HG02642 (cell line): ENCODE measurements around the gene HMBS.

ENCODE experiments used
- ATAC-seq: cut with Tn5 transposase; IDR thresholded peaks from one replicate; pipeline ENCODE4 v1.9.1; 2021; ENCODE audit warnings: mild to moderate bottlenecking; ENCODE audit not compliant: unreplicated experiment, poor library complexity

Gene HMBS

GRCh38 chr11:119065369-119065768, 19.3 kb upstream of the HMBS start:
- no peak for ATAC-seq

GRCh38 chr11:119067371-119068222, 17.1 kb upstream of the HMBS start, which contains the start of gene VPS11:
VPS11 (plus strand) TSS chr11:119067818; CDS start chr11:119067824, 6 bp downstream.
- peak; percentile 93 for ATAC-seq

GRCh38 chr11:119077839-119078238, 6.8 kb upstream of the HMBS start:
- no peak for ATAC-seq

- no peak for ATAC-seq
These were observed 5.8 kb upstream of the HMBS start for GRCh38 chr11:119078675-119079420.

GRCh38 chr11:119081682-119082260, 2.9 kb upstream of the HMBS start:
- ATAC-seq: no peak

- ATAC-seq: peak; percentile 5
These were observed 761 bp downstream of the HMBS start for GRCh38 chr11:119085437-119085847.

GRCh38 chr11:119087123-119087522, 2.4 kb downstream of the HMBS start:
- ATAC-seq: no peak

GRCh38 chr11:119087747-119088241, 3.1 kb downstream of the HMBS start:
- no peak for ATAC-seq

- no peak for ATAC-seq
These were observed 3.7 kb downstream of the HMBS start for GRCh38 chr11:119088406-119088805.

GRCh38 chr11:119089319-119089718, 4.6 kb downstream of the HMBS start:
- no peak for ATAC-seq

- ATAC-seq: no peak
These were observed 6.5 kb downstream of the HMBS start for GRCh38 chr11:119091178-119091577.

GRCh38 chr11:119091966-119092879, 7.5 kb downstream of the HMBS start:
- no peak for ATAC-seq

GRCh38 chr11:119092880-119093842, 8.5 kb downstream of the HMBS start:
- no peak for ATAC-seq

- ATAC-seq: peak; percentile 10
These were observed 9.5 kb downstream of the HMBS start for GRCh38 chr11:119093942-119094815.

GRCh38 chr11:119094816-119095065, 10.1 kb downstream of the HMBS start:
- ATAC-seq: peak; percentile 44

GRCh38 chr11:119095066-119095880, 10.6 kb downstream of the HMBS start:
- ATAC-seq: peak; percentile 84

GRCh38 chr11:119099711-119100110, 15.0 kb downstream of the HMBS start:
- ATAC-seq: no peak
